ENCODE data around the gene IL20. TPM values are rescaled to one million over a fixed set of nuclear protein-coding genes. Genes with fewer than 3 reads are reported as not detected.

Gene IL20
- total and polyA plus RNA-seq, 3 donors from 2014 or later = 0.37 to 0.43 TPM; not detected in 1

- Histone ChIP-seq H3K4me1 (no peaks in the 10 kb centered on the region), H3K4me3 (no peak overlapping the region), H3K27me3 (no peaks in the 10 kb centered on the region), H3K36me3 (ENCODE audit: low read depth, missing control alignments) (no peaks in the 10 kb centered on the region), H3K27ac (no peak overlapping the region), H3K9me3 (no peaks in the 10 kb centered on the region)
- TF ChIP-seq POLR2A (IDR thresholded peaks at IDR 0.05) = no peak
- TF ChIP-seq CTCF (IDR thresholded peaks at IDR 0.05) = no peak
- intact Hi-C loops (cut with DNase I; ENCODE audit: low total_unique reads) = no loop called here
- DNase-seq = no peak
- WGBS, 2 donors = 90 to 92% methylated on average over 6 of the region's 6 CpGs
These were observed 31.2 kb upstream of the IL20 start for GRCh38 chr1:206834217-206834616.

GRCh38 chr1:206834711-206835110, 30.7 kb upstream of the IL20 start:
- Histone ChIP-seq H3K9me3 (no peaks in the 10 kb centered on the region), H3K4me1 (no peaks in the 10 kb centered on the region), H3K27me3 (no peaks in the 10 kb centered on the region), H3K36me3 (ENCODE audit: low read depth, missing control alignments) (no peaks in the 10 kb centered on the region), H3K4me3 (no peak overlapping the region), H3K27ac (no peak overlapping the region)
- peak; percentile 19 for DNase-seq
- WGBS, 2 donors = 67 to 88% methylated on average over 3 of the region's 3 CpGs
- intact Hi-C loops (cut with DNase I; ENCODE audit: low total_unique reads) = no loop called here
- no peak for TF ChIP-seq POLR2A (IDR thresholded peaks at IDR 0.05)
- no peak for TF ChIP-seq CTCF (IDR thresholded peaks at IDR 0.05)

- H3K9me3 ChIP-seq = no peaks in the 10 kb centered on the region
- no peaks in the 10 kb centered on the region for H3K27me3 ChIP-seq
- intact Hi-C loops (cut with DNase I; ENCODE audit: low total_unique reads) = no loop called here
- DNase-seq = no peak
- H3K4me1 ChIP-seq = no peaks in the 10 kb centered on the region
- no peak overlapping the region for H3K27ac ChIP-seq
- TF ChIP-seq POLR2A (IDR thresholded peaks at IDR 0.05) (no peak), CTCF (IDR thresholded peaks at IDR 0.05) (no peak)
- H3K4me3 ChIP-seq = no peak overlapping the region
- no peaks in the 10 kb centered on the region for H3K36me3 ChIP-seq (ENCODE audit: low read depth, missing control alignments)
- WGBS, 2 donors = 69 to 79% methylated on average over 3 of the region's 3 CpGs
These were observed 30.2 kb upstream of the IL20 start for GRCh38 chr1:206835186-206835585.

GRCh38 chr1:206836111-206836510, 29.3 kb upstream of the IL20 start:
- Histone ChIP-seq H3K27me3 (no peaks in the 10 kb centered on the region), H3K9me3 (no peaks in the 10 kb centered on the region), H3K4me3 (no peak overlapping the region), H3K4me1 (no peaks in the 10 kb centered on the region), H3K27ac (no peak overlapping the region), H3K36me3 (ENCODE audit: low read depth, missing control alignments) (no peaks in the 10 kb centered on the region)
- 92 to 99% methylated on average over 2 of the region's 2 CpGs for WGBS, 2 donors
- DNase-seq = no peak
- no peak for TF ChIP-seq CTCF (IDR thresholded peaks at IDR 0.05)
- TF ChIP-seq POLR2A (IDR thresholded peaks at IDR 0.05) = no peak
- intact Hi-C loops (cut with DNase I; ENCODE audit: low total_unique reads) = no loop called here

- no peak overlapping the region for H3K27ac ChIP-seq
- no peaks in the 10 kb centered on the region for H3K4me1 ChIP-seq
- 87 to 90% methylated on average over 4 of the region's 4 CpGs for WGBS, 2 donors
- no peaks in the 10 kb centered on the region for H3K27me3 ChIP-seq
- no peaks in the 10 kb centered on the region for H3K9me3 ChIP-seq
- DNase-seq = no peak
- H3K4me3 ChIP-seq = no peak overlapping the region
- intact Hi-C loops (cut with DNase I; ENCODE audit: low total_unique reads) = no loop called here
- H3K36me3 ChIP-seq (ENCODE audit: low read depth, missing control alignments) = no peaks in the 10 kb centered on the region
- no peak for TF ChIP-seq CTCF (IDR thresholded peaks at IDR 0.05)
- no peak for TF ChIP-seq POLR2A (IDR thresholded peaks at IDR 0.05)
These were observed 26.3 kb upstream of the IL20 start for GRCh38 chr1:206839006-206839560.

Data from testis (tissue), 3 donors.